ENCODE results near the gene AXIN1. TPM values are rescaled to one million over a fixed set of nuclear protein-coding genes. Genes with fewer than 3 reads are reported as not detected.

The AXIN1 gene
- total and polyA plus RNA-seq, 9 donors, result 3.7 to 27.2 (median 23.0) TPM

DNA sequence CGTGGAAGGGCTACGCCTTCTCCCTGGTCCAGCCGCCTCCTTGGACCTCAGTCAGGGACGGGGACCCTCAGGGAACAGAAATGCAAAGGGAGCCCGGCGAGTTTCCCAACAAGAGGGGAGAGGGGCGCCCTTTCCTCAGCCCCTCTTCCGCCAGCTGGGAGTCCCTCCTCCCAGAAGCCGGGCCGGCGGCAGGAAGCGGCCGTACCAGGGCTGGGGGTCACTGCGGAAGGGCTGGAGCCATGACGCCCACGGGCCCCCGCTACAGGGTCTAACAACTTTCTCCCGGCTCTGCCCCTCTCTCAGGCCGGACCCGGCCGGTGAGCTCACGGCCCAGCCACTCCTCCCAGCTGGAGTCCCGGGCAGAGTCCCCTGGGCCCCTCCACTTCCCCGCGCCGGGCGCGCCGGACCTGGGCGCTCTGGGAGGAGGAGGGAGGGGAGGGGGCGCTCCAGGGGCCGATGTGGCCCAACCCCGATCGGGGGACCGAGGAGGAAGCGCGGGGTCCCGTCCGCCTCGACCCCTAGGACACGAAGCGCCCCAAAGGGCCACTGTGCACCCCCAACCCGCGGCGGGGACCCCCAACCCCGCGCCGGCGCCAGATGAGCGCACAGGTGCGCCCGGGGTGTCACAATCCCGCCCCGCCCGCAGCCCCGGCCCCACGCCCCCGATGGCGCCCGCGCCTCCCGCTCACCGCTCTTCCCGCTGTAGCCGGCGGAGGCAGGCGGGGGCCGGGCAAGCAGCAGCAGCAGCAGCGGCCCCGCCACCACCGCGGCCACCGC lies 28.7 kb upstream of the AXIN1 start:
- Histone ChIP-seq H3K9me3 (no peaks in the 10 kb centered on the region), H3K36me3 (no peaks in the 10 kb centered on the region), H3K27ac (peak overlapping the region in 1 of 2 donors; percentile 30), H3K27me3 (no peaks in the 10 kb centered on the region), H3K4me1 (ENCODE audit: insufficient read depth) (peaks cover 4% of the 10 kb centered on the region), H3K4me3 (peak overlapping the region; percentile 63)
- no peak for TF ChIP-seq CTCF (IDR thresholded peaks at IDR 0.05)
- no peak for TF ChIP-seq EP300 (IDR thresholded peaks at IDR 0.05)
- no peak for TF ChIP-seq POLR2A (IDR thresholded peaks at IDR 0.05)
- WGBS, 3 donors, result 0 to 3% (median 1%) methylated on average over 3 to 73 of the region's 73 CpGs
- peak in 3 of 5 donors; percentile 39 to 62 (median 51) for DNase-seq
- intact Hi-C loops (cut with DNase I), result loop anchor here in 2 of 4 donors (10.0 kb wide), 2 partner anchors 274 to 284 kb away; partner anchors contain the start of gene RHOT2 (in 1 of the 2)

- 8 to 9% (median 9%) methylated on average over 9 to 12 of the region's 12 CpGs for WGBS, 3 donors
- intact Hi-C loops (cut with DNase I), result loop anchor here in 2 of 4 donors (10.0 kb wide), 2 partner anchors 274 to 284 kb away; partner anchors contain the start of gene RHOT2 (in 1 of the 2)
These were observed 28.2 kb upstream of the AXIN1 start for GRCh38 chr16:380762-381011.

GRCh38 chr16:379961-380761 lies 27.6 kb upstream of the AXIN1 start:
- peak overlapping the region; percentile 63 for H3K4me3 ChIP-seq
- no peak overlapping the region for H3K27ac ChIP-seq
- 78 to 83% (median 83%) methylated on average over 27 of the region's 27 CpGs for WGBS, 3 donors
- H3K27me3 ChIP-seq, result no peaks in the 10 kb centered on the region
- intact Hi-C loops (cut with DNase I), result loop anchor here in 2 of 4 donors (10.0 kb wide), 2 partner anchors 275 to 285 kb away; partner anchors contain the start of gene RHOT2 (in 1 of the 2)
- no peaks in the 10 kb centered on the region for H3K36me3 ChIP-seq
- peak in 1 of 5 donors; percentile 27 for DNase-seq
- H3K4me1 ChIP-seq (ENCODE audit: insufficient read depth), result peaks cover 4% of the 10 kb centered on the region
- no peaks in the 10 kb centered on the region for H3K9me3 ChIP-seq
- no peak for TF ChIP-seq EP300 (IDR thresholded peaks at IDR 0.05)
- TF ChIP-seq CTCF (IDR thresholded peaks at IDR 0.05), result no peak
- TF ChIP-seq POLR2A (IDR thresholded peaks at IDR 0.05), result no peak

More at GRCh38 chr16:380762-381011, 28.2 kb upstream of the AXIN1 start:
- H3K27ac ChIP-seq, result peak overlapping the region in 1 of 2 donors; percentile 30
- no peaks in the 10 kb centered on the region for H3K9me3 ChIP-seq
- TF ChIP-seq CTCF (IDR thresholded peaks at IDR 0.05) (no peak), POLR2A (IDR thresholded peaks at IDR 0.05) (no peak)
- peak overlapping the region; percentile 63 for H3K4me3 ChIP-seq
- H3K27me3 ChIP-seq, result no peaks in the 10 kb centered on the region
- peaks cover 4% of the 10 kb centered on the region for H3K4me1 ChIP-seq (ENCODE audit: insufficient read depth)
- DNase-seq, result no peak
- no peaks in the 10 kb centered on the region for H3K36me3 ChIP-seq

- Histone ChIP-seq H3K36me3 (no peaks in the 10 kb centered on the region), H3K27ac (no peak overlapping the region), H3K9me3 (no peaks in the 10 kb centered on the region), H3K4me1 (ENCODE audit: insufficient read depth) (peaks cover 4% of the 10 kb centered on the region), H3K27me3 (no peaks in the 10 kb centered on the region), H3K4me3 (no peak overlapping the region)
- intact Hi-C loops (cut with DNase I), result no loop called here
- TF ChIP-seq EP300 (IDR thresholded peaks at IDR 0.05), result no peak
- TF ChIP-seq POLR2A (IDR thresholded peaks at IDR 0.05), result no peak
- no peak for TF ChIP-seq CTCF (IDR thresholded peaks at IDR 0.05)
- 78 to 85% (median 79%) methylated on average over 16 of the region's 16 CpGs for WGBS, 3 donors
- peak in 1 of 5 donors; percentile 36 for DNase-seq
These were observed 26.8 kb upstream of the AXIN1 start for GRCh38 chr16:379183-379960.
